GM21723 (cell line): Measurements from ENCODE around the gene CNTNAP2.

Experiments used
- ATAC-seq: cut with Tn5 transposase; IDR thresholded peaks from one replicate; pipeline ENCODE4 v1.9.1; 2021; ENCODE audit warnings: mild to moderate bottlenecking, moderate library complexity; ENCODE audit not compliant: unreplicated experiment

The CNTNAP2 gene

GRCh38 chr7:148107443-148108127, 1991.0 kb downstream of the CNTNAP2 start:
- no peak for ATAC-seq

GRCh38 chr7:148108381-148108780, 1991.8 kb downstream of the CNTNAP2 start:
- ATAC-seq, result no peak

- ATAC-seq, result no peak
Observed at GRCh38 chr7:148110097-148110868, 1993.7 kb downstream of the CNTNAP2 start.

GRCh38 chr7:148114804-148115203, 1998.2 kb downstream of the CNTNAP2 start:
- ATAC-seq, result no peak

- ATAC-seq, result no peak
Observed at GRCh38 chr7:148115308-148115707, 1998.7 kb downstream of the CNTNAP2 start.

GRCh38 chr7:148116195-148116594, 1999.6 kb downstream of the CNTNAP2 start:
- no peak for ATAC-seq

- no peak for ATAC-seq
Observed at GRCh38 chr7:148116829-148117403, 2000.3 kb downstream of the CNTNAP2 start.

GRCh38 chr7:148118371-148118770, 2001.8 kb downstream of the CNTNAP2 start:
- no peak for ATAC-seq

GRCh38 chr7:148121401-148121800, 2004.8 kb downstream of the CNTNAP2 start:
- no peak for ATAC-seq

GRCh38 chr7:148121847-148122246, 2005.2 kb downstream of the CNTNAP2 start:
- no peak for ATAC-seq

GRCh38 chr7:148124477-148124876, 2007.9 kb downstream of the CNTNAP2 start:
- ATAC-seq, result no peak

- no peak for ATAC-seq
Observed at GRCh38 chr7:148127374-148127773, 2010.8 kb downstream of the CNTNAP2 start.

- ATAC-seq, result no peak
Observed at GRCh38 chr7:148129023-148129422, 2012.4 kb downstream of the CNTNAP2 start.

GRCh38 chr7:148135116-148135515, 2018.5 kb downstream of the CNTNAP2 start:
- no peak for ATAC-seq

- no peak for ATAC-seq
Observed at GRCh38 chr7:148135997-148136396, 2019.4 kb downstream of the CNTNAP2 start.

- no peak for ATAC-seq
Observed at GRCh38 chr7:148142660-148143248, 2026.2 kb downstream of the CNTNAP2 start.

- ATAC-seq, result no peak
Observed at GRCh38 chr7:148144827-148145226, 2028.2 kb downstream of the CNTNAP2 start.

GRCh38 chr7:148146346-148146745, 2029.7 kb downstream of the CNTNAP2 start:
- ATAC-seq, result no peak

GRCh38 chr7:148147438-148147837, 2030.8 kb downstream of the CNTNAP2 start:
- no peak for ATAC-seq

- ATAC-seq, result no peak
Observed at GRCh38 chr7:148148456-148148855, 2031.9 kb downstream of the CNTNAP2 start.

- ATAC-seq, result no peak
Observed at GRCh38 chr7:148149730-148150129, 2033.1 kb downstream of the CNTNAP2 start.

GRCh38 chr7:148151778-148152177, 2035.2 kb downstream of the CNTNAP2 start:
- no peak for ATAC-seq
